NCI-H82 treated with DMSO at 0.1 percent for 48 hours (cell line): ENCODE results near the gene LRCH4.
"Not testable (repeated sequence)": the region's sequence is repeated elsewhere in the genome, so short reads cannot be mapped to it uniquely, and the experiment has no call there.

ENCODE experiments used
- DNase-seq: peaks from one replicate; lab custom pipeline; 2025; ENCODE audit not compliant: unreplicated experiment; lab: John Stamatoyannopoulos, UW

Gene LRCH4

GRCh38 chr7:100568176-100568895 lies 17.6 kb downstream of the LRCH4 start:
- DNase-seq = no peak

GRCh38 chr7:100567751-100568175 lies 18.2 kb downstream of the LRCH4 start:
- no peak for DNase-seq

GRCh38 chr7:100567031-100567730 lies 18.7 kb downstream of the LRCH4 start:
- no peak for DNase-seq

- no peak for DNase-seq
Observed at GRCh38 chr7:100566018-100566531, 19.9 kb downstream of the LRCH4 start.

GRCh38 chr7:100565133-100565571 lies 20.8 kb downstream of the LRCH4 start:
- DNase-seq = no peak

GRCh38 chr7:100564405-100564804 lies 21.5 kb downstream of the LRCH4 start:
- DNase-seq = not testable (repeated sequence)

- no peak for DNase-seq
Observed at GRCh38 chr7:100563809-100564400, 22.0 kb downstream of the LRCH4 start.

GRCh38 chr7:100563100-100563564 lies 22.8 kb downstream of the LRCH4 start:
- DNase-seq = no peak

GRCh38 chr7:100562195-100563099 lies 23.5 kb downstream of the LRCH4 start:
- DNase-seq = no peak

- no peak for DNase-seq
Observed at GRCh38 chr7:100561491-100562194, 24.3 kb downstream of the LRCH4 start.

GRCh38 chr7:100559127-100559526 lies 26.8 kb downstream of the LRCH4 start:
- DNase-seq = no peak

- DNase-seq = no peak
Observed at GRCh38 chr7:100556541-100556940, 29.4 kb downstream of the LRCH4 start.

GRCh38 chr7:100555701-100556100 lies 30.2 kb downstream of the LRCH4 start:
- no peak for DNase-seq

GRCh38 chr7:100553032-100553431 lies 32.9 kb downstream of the LRCH4 start:
- DNase-seq = no peak

- DNase-seq = no peak
Observed at GRCh38 chr7:100552532-100552931, 33.4 kb downstream of the LRCH4 start.

GRCh38 chr7:100548446-100548845 lies 37.5 kb downstream of the LRCH4 start:
- DNase-seq = not testable (repeated sequence)

GRCh38 chr7:100547872-100548271 lies 38.1 kb downstream of the LRCH4 start:
- DNase-seq = no peak

- no peak for DNase-seq
Observed at GRCh38 chr7:100546926-100547800, 38.8 kb downstream of the LRCH4 start.
